Inflammatory macrophage (primary cell): ENCODE data around the gene NSD2.
"Not testable (repeated sequence)": the region's sequence is repeated elsewhere in the genome, so short reads cannot be mapped to it uniquely, and the experiment has no call there.

ENCODE experiments used
- DNase-seq, 2 donors: peaks; one replicate each; pipeline ENCODE4 v3.0.0-alpha.2; 2020 to 2022
- total RNA-seq, 18 experiments: gene quantifications; one replicate each; lab custom pipeline; 2026; ENCODE audit warnings: mixed read lengths in 6 of 18, inconsistent platforms in 2 of 18; lab: John Stamatoyannopoulos, UW

The NSD2 gene
- 31.6 to 112 (median 82.3) reads per million in 18 experiments for total RNA-seq

DNA sequence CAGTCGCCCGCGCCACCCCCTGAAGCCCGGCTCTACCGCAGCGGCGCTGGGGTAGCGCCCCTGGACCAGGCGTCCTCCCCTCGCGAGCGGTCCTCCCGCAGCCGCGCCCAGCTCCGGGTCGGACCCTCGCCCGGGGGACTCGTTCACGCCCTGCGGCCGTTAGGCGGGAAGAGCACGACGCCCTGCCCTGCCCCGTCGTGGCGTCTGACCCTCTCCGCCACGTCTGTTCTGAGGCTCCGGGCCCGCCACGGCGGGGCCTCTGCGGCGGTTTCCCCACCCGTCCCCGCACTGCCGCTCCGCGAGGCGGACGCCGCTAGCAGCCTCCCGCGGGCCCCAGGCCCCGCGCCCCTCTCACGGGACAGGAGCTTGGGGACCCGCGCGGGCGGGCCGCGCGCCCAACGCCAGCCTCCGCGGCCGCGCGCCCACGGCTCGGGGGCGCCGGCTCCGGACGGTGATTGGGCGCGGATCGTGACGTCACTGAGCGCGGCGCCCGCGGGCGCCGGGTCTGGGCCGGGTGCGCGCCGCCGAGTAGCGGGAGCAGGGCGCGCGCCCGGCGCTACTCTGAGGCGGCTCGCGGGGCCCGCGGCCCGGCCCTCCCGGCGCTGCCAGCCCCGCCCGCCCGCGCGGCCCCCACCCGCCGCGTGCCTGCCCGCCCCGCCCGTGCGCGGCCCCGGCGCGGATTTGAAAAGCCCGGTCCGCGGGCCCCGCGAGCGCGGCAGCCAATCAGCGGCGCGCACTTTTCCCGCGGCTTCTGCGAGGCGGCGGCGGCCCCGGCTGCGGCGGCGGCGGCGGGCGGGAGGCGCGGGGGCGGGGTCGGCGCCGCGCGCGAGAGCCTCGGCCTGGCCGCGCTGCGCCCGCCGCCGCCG is at the start of gene NSD2:
TSS of gene NSD2 (plus strand) at position 816 of the 866 bp plus-strand sequence. CDS start 29,262 bp downstream, outside the sequence.
- peak; percentile 86 to 93 for DNase-seq

DNA sequence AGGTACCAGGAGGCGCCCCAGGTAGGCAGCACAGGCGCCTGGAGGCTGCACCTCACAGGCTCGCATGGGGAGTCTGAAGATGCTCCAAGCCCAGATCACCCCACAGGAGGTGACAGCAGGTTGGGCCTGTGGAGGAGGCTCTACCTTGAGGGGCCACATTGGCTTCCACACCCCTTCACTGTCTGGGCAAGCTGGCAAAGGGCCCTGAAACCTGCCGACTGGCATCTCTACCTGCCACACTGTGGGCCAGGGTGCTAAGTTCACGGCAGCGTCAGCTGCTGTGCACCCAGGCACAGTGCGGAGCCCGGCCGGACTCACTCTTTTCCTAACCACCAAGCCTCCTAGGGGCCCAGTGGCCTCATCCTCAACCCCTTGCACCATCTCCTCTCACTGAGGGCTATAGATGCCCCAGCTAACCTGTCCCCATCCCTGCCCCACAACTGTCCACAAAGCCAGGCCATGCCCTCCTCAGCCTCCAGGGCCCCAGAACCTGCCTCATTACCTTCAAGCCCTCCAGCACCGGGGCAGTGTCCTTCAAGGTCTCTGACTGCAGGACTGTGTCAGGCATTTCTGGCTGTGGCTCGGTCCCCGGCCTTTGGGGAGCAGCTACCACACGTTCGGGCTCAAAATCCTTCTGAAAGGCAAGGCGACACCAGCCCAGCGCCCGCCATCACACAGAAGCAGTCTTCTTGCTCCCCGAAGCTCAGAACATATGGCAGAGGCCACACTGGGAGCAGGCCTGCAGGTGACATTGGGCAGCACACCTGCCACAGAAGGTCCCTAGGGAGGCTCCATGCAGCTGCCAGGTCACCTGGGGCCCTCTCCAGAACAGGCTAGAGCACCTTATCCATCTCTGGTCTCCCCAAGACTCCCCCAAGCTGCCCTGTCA is 49.3 kb upstream of the NSD2 start:
- no peak for DNase-seq

DNA sequence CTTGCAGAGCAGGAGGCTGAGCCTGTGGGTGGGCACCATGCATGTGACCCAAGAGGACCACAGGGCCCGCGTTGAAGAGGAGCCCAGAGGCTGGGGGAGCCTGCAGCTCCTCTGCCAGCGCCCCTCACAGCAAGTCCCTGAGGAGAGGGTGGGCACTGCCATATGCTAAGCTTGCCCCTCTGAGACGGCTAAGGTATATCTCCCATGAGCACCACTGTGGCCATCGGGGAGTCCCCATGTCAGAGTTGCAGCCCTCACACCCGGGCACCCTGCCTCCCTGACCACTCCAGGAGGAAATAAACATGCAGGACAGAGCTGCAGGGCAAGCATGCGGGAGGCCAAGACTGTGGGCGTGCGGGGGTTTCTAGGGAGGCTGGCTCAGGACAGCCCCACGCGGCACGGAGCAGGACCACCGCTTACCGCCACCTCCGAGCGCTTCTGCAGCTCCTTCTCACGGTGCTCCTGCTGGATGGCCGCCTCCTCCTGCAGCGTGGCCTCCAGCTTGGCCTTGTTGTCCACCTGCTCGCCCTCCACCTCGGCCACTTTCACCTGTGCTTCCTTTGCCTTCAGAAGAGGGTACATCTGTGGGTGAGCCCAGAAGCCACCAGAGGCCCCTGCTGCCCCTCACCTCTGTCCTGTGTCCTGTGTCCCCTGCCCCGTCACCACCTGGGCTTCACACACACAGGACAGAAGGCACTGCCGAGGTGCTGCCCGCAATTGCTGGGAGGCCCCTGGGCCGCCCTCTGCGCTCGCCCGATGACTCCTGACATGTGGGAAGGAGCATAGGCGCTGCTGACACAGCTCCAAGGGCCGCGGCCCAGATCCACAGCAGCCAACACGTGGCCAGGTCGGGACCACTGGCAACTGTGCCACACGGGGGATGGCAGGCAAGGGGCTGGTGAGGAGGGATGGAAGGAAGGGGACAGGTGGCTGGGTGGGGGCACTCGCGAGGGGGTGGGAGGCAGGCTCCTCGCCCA is 48.3 kb upstream of the NSD2 start:
- DNase-seq: no peak

DNA sequence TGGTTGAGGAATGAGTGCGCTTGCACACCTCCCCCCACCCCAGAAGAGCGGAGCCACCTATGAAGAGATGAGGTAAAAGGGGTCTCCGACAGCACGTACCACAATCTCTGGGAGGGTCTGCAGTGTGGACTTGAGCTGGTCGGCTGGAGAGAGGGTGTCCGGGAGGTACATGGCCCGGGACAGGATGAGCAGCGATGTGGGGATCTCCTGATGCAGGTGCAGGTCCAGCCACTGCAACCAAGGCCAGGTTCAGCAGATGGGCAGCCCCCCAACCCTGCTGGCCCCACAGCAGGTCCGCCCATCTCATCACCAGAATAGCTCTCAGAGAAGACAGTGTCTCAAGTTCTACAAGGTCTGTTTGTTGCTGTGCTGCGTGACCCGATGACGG is 47.7 kb upstream of the NSD2 start:
- DNase-seq: no peak

- DNase-seq: no peak
These were observed 46.4 kb upstream of the NSD2 start for GRCh38 chr4:1824746-1825145.

DNA sequence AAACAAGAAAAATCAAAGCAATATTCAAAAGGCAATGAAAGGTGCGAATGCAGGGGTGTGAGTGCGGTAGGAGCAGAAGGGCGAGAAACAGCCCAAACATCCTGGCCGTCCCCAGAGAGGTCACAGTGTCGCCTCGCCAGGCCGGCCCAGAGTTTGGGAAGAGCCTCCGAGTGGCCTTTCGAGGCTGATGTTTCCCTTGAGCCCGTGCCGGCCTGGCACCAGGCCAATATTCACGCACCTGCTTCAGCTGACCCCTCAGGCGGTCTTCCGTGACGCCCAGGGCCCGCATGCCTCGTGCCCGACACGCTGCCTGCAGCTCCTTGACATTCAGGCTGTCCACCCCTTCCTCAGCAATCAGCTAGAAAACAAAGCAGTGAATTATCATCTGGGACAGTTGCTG is 45.9 kb upstream of the NSD2 start:
- DNase-seq: no peak

GRCh38 chr4:1826531-1827350 is 44.5 kb upstream of the NSD2 start:
- DNase-seq: no peak

GRCh38 chr4:1830234-1830633 is 41.0 kb upstream of the NSD2 start:
- DNase-seq: no peak

- no peak for DNase-seq
These were observed 40.5 kb upstream of the NSD2 start for GRCh38 chr4:1830642-1831228.

- no peak for DNase-seq
These were observed 39.9 kb upstream of the NSD2 start for GRCh38 chr4:1831331-1831730.

DNA sequence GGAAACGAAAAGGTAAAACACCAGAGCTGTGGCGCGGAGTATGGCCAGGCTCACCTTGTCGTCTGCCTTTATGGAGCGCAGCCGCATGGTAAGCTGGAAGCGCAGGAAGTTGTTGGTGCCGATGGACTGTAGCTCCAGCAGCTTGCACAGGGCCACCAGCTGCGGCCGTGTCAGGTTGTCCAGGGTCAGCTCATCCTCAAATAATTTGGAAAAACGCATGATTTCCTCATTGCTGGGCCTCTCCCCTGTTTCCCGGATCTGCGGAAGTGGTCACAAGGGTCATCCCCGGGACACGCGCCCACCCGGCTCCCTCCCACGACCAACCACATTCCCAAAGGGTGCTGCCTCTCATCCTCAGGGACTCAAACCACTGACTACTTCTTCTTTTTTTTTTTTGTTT is 38.5 kb upstream of the NSD2 start:
- no peak for DNase-seq

- DNase-seq: no peak
These were observed 37.7 kb upstream of the NSD2 start for GRCh38 chr4:1833307-1834046.

DNA sequence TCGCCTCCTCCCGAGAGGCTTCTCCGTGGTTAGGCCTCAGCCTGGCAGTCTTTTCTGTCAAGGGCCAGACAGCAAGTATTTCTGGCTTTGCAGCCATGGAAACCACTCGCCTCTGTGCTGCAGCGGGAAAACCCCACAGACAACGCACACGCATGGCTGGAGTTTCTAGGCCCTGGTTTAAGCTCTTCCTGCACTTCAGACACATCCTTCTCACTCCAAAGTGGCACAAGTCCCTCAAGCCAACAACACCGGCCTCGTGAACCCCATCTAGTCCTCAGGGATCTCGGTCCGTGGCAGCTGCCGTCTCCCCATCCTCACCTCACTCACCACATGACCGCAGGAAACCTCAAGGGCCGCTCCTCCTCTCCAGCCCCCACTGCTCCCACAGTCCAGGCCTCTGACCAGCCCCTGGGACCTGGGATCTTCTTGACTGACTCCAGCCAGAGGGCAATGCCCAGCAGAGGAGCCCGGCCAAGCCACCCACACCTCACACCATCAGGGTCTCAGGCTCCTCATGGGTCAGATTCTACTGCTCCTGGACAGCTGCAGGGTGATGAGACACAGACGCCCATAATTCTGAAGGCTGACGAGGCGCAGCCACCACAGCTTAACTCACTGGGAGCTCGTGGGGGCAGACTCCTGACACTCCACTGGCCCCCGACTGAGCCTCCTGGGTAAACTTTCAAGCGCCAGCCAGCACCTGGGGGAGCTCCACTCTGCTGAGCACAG is 37.0 kb upstream of the NSD2 start:
- no peak for DNase-seq

GRCh38 chr4:1835836-1836235 is 35.4 kb upstream of the NSD2 start:
- not testable (repeated sequence) for DNase-seq

DNA sequence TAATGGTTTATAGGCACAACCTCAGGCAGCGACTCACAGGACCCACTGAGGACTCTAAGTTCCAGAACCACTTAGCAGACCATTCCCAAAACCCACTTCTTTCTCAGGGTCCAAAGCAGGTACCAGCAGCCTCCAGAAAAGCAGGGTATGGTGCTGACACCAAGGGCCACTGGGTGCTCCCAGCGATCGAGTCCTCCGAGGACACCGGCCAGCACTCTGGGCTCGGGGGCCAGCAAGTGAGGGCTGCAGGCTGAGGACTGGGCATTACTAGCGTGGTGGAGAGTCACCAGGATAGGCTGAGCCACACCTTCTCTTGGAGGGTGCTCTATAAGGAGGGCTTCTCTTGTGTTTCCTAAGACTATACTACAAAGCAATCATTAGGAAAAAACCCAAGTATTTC is 34.5 kb upstream of the NSD2 start:
- no peak for DNase-seq

GRCh38 chr4:1837069-1837468 is 34.1 kb upstream of the NSD2 start:
- DNase-seq: no peak

GRCh38 chr4:1839282-1839681 is 31.9 kb upstream of the NSD2 start:
- no peak for DNase-seq

- DNase-seq: no peak
These were observed 29.8 kb upstream of the NSD2 start for GRCh38 chr4:1841201-1841886.

GRCh38 chr4:1841887-1842210 is 29.3 kb upstream of the NSD2 start:
- no peak for DNase-seq
